NCI-H1694 treated with DMSO at 0.1 percent for 48 hours (cell line): ENCODE measurements around the gene TEKTIP1.
"Not testable (repeated sequence)": the region's sequence is repeated elsewhere in the genome, so short reads cannot be mapped to it uniquely, and the experiment has no call there.

ENCODE experiments used
- DNase-seq: peaks from one replicate; lab custom pipeline; 2025; lab: John Stamatoyannopoulos, UW

The TEKTIP1 gene

GRCh38 chr19:3507371-3508120, 31.4 kb upstream of the TEKTIP1 start:
- DNase-seq, result no peak

GRCh38 chr19:3508121-3508661, 30.8 kb upstream of the TEKTIP1 start:
- not testable (repeated sequence) for DNase-seq

DNA sequence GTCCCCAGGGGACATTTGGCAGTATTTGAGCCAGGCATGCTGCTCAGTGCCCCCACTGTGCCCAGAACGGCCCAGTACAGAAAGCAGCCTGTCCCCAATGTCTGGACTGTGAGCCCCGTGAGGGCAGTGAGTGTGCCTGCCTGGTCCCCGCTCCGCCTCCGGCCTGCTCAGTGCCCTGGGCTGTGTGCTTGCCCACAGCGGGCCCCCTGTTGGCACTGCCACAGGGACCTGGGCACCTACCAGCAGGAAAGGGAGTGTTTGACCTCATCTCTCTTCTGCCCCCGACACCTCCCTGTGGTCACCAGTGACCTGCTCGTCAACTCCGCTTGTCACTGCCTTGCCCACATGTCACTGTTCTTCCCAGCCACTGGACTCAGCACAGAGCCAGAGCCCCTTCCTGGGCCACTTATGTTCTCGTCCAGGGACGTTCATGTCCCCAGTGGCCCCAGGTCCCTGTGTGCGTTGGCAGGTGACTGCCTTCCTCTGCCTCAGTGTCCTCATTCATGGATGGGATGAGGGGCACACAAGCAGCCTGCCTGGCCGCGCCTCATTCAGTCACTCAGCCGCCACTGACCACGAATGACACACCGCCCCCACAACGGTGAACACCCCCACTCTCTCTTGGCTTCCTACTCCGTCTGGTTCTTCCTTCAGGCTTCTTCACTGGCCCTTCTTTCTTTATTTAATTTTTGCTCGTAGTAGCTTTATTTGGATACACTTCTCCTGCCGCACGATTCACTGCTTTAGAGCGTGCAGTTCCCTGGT, 30.0 kb upstream of the TEKTIP1 start:
- DNase-seq, result no peak

- no peak for DNase-seq
Observed at GRCh38 chr19:3509566-3509989, 29.4 kb upstream of the TEKTIP1 start.

DNA sequence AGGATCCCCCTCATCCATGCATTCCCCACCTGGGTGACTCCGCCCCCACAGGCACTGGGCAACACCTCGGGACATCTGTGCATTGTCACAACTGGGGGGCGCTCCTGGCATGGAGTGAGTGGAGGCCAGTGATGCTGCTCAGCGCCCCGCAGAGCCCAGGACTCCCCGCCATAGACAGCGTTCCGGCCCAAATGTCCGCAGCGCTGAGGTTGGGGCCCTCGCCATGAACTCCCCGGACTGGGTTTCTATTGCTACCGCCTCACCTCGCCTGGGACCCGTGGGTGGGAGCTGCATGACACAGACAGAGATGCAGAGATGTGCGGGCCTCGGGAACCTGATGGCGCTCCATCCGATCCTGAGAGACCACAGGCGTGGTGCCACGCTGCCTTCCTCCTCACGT, 28.2 kb upstream of the TEKTIP1 start:
- DNase-seq, result no peak

DNA sequence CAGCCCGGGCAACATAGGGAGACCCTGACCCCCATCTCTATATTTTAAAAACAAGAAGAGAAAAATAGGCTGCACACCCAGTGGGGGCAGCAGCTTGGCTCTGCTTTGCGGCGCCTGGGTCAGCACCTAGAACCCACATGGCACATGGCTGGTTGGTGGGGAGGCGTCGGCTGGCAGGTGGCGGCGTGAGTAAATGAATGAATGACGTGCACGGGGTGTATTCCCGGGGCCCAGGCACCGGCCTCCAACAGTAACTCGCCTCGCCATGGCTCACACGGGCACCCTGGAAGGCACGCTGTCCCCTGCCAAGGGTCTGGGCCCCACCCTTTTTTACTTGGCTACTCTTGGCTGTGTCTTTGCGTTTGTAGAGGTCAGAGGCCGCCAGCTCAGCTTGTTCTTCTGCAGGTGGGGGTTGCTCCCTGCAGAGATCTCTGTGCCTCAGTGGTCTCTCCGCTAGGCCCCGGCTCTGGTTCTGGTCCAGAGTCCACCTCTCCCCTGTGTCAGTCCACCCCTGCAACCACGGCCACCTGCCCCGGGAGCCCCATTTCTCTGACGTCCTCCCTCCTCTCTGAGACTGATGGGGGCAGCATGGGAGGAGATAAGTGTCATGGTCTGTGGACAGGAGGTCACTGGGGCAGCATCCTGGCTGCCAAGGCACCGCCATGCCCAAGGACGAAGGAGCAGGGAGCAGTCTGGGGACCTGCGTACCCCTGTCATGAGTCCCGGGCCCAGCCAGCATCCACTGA, 27.3 kb upstream of the TEKTIP1 start:
- no peak for DNase-seq

DNA sequence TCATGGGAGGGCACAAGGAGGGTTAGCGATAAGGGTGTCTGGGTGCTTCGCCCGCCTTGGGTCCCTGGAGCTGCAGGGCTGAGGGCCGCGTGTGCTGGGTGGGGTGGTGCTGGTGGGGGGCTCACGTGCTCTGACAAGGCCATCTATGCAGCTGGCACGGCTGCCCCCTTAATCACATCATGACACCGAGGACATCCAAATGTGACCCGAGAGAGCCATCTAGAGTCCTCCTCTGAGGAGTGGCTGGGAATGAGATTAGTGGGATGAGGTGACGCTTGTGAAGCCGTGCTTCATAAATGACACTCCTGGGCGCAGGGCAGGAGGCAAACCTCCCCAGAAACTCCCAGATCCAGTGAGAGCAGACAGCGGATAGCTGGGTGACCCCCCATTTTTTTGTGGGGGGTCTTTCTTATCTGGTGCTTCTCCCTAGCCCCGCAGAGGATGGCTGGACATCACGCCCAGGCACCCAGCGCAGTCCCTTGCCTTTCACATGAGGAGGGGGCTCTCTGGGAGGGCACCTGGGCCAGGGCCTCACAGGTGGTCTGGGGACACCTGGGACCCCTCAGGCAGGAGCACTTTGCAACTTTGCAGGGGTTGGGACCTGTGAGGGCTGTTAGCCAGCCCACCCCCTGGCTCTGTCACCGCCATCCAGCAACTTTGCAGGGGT, 26.3 kb upstream of the TEKTIP1 start:
- DNase-seq, result no peak

DNA sequence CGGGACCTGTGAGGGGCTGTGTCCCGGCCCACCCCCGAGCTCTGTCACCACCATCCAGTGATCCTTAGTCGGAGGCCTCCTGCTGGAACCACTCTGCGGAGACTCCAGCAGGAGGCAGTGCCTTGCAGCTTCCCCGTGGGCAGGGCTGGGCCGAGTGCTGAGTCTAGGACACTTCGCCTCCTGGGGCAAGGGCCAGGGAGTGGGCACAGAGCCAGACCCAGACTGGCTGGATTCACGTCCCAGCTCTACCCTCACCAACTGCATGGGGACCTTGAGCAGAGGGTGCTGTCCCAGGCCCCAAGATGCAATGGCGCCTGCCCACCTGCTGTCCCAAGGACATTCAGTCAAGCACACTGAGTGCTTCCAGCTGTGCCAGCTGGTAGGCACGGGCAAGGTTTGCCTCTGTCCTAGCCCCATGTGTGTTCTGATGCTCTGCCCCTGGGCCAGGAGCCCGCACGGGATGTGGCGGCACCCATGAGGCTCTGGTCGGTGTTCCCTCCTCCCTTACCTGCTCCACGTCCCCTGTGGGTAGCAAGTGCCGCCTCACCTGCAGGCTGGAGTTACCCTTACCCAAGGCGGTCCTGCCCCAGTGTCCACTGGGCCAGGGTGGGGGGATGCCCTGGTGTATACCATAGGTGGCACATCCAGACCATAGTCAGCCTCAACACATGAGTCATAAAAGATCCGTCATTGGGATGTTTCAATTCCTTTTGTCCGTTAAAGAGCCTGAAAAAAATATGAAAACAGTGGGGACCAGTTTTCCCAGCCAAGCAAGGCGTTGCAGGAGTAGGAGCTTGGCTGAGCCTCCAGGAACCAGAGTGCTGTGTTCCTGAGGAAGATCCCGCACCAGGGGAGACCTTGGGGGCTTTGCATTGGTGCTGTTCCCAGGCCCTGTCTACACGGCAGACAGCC, 25.5 kb upstream of the TEKTIP1 start:
- no peak for DNase-seq

DNA sequence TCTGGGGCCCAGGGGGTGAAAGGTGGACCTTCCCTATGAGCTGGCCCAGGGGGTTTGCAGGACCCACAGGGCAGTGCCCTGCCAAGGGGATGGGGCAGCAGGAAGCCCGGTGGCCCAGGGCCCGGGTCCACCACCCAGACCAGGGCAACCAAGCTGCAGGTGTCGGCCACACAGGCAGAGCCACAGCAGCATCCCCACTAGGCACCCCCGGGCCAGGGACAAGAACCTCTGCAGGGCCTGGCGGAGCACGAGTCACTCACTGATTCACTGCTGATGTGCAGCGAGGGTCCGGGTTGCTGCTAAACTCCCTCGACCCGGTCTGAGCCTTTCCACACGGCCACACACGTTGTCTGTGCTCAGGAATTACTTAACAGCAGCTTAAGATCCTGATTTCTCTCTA, 24.0 kb upstream of the TEKTIP1 start:
- DNase-seq, result no peak

GRCh38 chr19:3515891-3516422, 23.0 kb upstream of the TEKTIP1 start:
- DNase-seq, result no peak

GRCh38 chr19:3516675-3517207, 22.2 kb upstream of the TEKTIP1 start:
- DNase-seq, result peak; percentile 31

DNA sequence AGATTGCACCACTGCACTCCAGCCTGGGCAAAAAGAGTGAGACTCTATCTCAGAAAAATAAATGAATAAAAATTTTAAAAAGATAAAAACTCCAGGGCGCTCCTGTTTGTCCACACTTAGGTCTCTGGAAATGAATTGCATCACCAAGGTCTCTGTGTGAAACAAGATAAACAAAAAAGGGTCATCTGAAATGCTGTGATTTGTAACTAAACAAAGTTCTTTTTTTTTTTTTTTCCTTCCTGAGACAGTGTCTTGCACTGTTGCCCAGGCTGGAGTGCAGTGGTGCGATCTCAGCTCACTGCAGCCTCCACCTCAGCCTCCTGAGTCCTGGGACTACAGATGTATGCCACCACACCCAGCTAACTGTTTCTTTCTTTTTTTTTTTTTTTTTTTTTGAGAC, 21.3 kb upstream of the TEKTIP1 start:
- no peak for DNase-seq

- no peak for DNase-seq
Observed at GRCh38 chr19:3518255-3518654, 20.7 kb upstream of the TEKTIP1 start.

DNA sequence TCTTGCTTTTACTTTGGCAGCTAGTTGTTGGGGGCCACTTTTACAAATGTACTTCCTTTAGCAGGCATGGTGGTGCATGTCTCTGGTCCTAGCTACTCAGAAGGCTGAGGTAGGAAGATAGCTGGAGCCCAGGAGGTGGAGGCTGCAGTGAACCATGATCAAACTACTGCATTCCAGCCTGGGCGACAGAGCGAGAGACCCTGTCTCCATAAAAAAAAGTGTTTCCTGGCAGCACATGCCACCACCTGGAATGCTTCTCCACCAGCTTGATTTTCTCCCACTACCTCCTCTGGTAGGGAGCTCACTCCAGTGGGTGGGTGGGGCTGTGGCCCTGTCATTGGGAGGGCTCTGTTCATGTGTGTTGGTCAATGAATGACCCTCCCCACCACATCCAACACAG, 20.3 kb upstream of the TEKTIP1 start:
- DNase-seq, result no peak

DNA sequence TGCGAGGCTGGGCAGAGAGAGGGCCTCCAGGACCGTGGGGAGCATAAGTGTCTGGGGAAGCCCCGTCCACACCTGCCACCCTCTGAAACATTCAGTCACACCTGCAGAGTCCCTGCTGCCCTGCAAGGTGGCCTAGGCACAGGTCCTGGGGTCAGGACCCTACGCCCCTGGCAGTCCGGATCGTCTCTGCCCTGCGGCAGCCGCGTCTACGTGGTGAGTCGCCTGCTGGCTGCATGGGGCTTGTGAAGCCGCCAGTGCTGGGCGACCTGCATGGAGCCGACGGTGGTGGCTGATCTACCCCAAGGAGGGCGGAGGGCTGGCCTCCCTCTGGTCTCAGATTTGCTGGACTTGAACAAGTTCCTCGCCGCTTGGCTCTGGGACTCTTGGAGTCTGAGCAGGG, 19.8 kb upstream of the TEKTIP1 start:
- DNase-seq, result no peak

DNA sequence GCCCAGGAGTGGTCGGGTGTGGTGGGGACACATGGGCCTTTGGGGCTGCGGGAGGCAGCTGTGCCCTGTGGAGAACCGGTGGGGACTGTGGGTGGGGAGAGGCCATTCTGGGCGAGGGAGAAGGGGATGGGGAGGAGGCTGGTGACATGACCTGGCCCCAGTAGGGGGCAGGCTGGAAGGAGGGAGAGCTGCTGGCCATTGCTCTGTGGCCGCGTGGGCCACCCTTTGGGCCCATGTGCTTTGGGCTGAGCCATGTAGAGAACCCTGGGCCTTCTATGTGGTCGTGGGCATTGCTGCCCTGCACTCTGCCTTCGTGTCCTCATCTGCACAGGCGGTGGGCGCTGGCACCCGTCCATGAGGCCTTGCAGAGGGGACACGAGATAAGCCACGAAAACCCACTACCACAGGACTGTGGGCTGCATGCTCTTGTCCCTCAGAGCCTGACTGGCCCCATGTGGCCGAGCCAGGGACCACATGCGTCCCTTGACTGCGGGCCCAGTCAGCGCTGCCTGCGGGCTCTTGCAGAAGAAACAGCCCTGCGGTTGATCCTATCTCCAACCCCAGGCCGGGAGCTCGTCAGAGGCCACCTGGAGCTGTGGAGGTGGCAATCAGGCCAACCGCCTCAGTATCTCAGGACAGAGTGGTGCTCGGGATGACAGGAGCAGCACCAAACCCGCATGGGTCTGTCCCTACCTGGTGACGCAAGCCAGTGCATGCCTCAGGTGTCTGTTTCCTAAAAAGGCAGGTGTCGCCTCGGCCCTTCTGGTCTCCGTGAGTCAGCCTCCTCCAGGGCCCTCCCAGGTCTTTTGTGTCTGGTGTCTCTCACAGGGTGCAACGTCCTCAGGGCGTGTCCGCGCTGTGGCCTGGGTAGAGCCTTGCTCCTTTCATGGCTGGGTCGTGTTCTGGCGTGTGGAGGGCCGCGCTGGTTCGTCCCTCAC, 18.5 kb upstream of the TEKTIP1 start:
- DNase-seq, result no peak

- DNase-seq, result no peak
Observed at GRCh38 chr19:3521104-3521445, 17.9 kb upstream of the TEKTIP1 start.

DNA sequence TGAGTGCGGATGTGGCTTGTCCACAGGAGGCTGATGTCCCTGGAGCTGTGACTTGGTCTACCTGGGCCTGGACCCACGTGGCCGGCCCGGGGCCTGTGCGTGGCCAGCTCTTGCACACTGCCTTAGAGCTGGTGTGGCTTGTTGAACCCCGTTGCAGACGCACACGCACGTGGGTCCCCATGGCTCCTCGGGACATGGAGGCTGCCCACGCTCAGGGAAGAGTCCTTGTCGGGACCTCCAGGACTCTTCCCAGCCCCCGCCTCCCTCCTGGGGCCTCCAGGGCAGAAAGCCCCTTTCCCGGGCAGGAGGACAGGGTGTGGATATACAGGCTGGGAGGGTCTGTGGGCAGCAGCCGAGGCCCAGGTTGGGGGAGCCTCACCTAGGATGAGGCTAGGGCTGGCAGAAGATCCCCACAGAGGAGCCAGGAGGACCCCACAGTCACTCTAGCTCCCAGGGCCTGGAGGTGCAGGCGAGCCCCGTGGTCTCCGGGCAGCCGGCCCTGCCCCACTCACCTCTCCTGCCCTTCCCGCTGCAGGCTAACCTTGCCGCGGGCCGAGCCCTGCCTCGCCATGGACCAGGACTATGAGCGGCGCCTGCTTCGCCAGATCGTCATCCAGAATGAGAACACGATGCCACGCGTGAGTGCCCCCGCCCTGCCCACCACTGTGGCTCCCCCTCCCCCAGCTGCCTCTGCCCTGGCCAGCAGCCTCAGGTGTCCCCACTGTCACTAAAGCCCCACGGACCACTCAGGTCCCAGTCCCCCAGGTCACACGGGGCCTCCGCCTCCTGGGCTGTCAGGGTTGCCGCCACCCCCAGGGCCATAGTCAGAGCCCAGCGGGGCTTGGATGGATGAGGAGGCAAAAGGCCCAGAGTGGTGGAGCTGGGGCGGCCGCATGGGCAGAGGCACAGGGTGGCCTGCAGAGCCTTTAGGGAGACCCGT, 16.3 kb upstream of the TEKTIP1 start:
- no peak for DNase-seq
